ENCODE results near the gene GNS. TPM values are rescaled to one million over a fixed set of nuclear protein-coding genes. Genes with fewer than 3 reads are reported as not detected.

Gene GNS
- total and polyA plus RNA-seq, 2 of the 13 experiments (the other 11 are each of a cell fraction or from before 2014, with no cell fraction given): 49.8 to 51.0 TPM

DNA sequence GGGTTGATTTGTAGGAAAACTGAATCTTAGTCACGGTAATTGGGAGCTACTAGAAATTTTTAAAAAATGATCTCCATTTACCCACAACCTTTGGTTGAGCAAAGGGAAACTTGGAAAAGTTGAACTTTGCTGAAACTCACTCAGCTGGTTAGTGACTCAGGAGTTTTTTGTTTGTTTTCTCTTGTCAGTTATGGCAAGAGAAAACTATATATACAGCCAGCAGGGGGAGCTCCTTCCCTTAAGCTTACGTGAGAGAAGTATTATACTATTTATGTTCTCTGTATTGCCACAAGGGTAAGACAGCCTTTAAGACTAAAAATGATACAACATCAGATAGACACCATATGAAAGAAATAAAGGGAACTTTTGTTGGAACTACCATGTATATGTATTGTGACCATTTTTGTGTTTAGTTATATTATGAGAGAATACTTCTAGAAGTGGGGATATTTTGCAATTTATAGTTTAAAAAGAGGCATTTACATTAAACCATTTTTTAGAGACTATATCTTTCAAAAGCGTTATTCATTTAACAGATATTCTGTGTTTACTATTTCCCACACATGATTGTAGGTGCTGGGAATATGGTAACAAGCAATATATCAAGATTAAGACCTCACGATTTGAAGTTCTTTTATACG is 37.1 kb upstream of the GNS start (continued):
- TF ChIP-seq FOSL2 (CRISPR knock-in tag; IDR thresholded peaks at IDR 0.05) (peak; percentile 33; the same call in 1 of the 2 replicates), SKI (IDR thresholded peaks at IDR 0.05; ENCODE audit: partially characterized antibody) (no peak), ZNF629 (CRISPR knock-in tag; conservative IDR thresholded peaks at IDR 0.05) (no peak), SOX6 (IDR thresholded peaks at IDR 0.05) (no peak), SOX6 (CRISPR knock-in tag; IDR thresholded peaks at IDR 0.05) (no peak), GLI4 (CRISPR knock-in tag; IDR thresholded peaks at IDR 0.05; ENCODE audit: borderline replicate concordance) (no peak), ARID3A (IDR thresholded peaks at IDR 0.05; ENCODE audit: low read depth, low read length) (0 out of 2 replicates have a peak, but pooled peaks have one; percentile 28), ONECUT2 (CRISPR knock-in tag; IDR thresholded peaks at IDR 0.05) (no peak), ZNF484 (CRISPR knock-in tag; IDR thresholded peaks at IDR 0.05; ENCODE audit: borderline replicate concordance, low read depth) (no peak), CBFB (CRISPR knock-in tag; IDR thresholded peaks at IDR 0.05) (no peak), TFAP4 (IDR thresholded peaks at IDR 0.05; ENCODE audit: borderline replicate concordance, low read depth) (peak; percentile 92), ZNF780A (CRISPR knock-in tag; IDR thresholded peaks at IDR 0.05) (no peak), KAT8 (CRISPR knock-in tag; IDR thresholded peaks at IDR 0.05) (peak; percentile 35; the same call in 1 of the 2 replicates), TBX3 (IDR thresholded peaks at IDR 0.05; ENCODE audit: borderline replicate concordance) (no peak), EP300 (IDR thresholded peaks at IDR 0.05; ENCODE audit: low read depth in 2 of 2, low read length in 2 of 2) (peak in 1 of 2 experiments; percentile 45; a peak in 1 of 4 replicates), EP300 (CRISPR knock-in tag; IDR thresholded peaks at IDR 0.05; ENCODE audit: borderline replicate concordance) (no peak), KLF11 (CRISPR knock-in tag; IDR thresholded peaks at IDR 0.05) (no peak)
- TF ChIP-seq, protein P1, sequence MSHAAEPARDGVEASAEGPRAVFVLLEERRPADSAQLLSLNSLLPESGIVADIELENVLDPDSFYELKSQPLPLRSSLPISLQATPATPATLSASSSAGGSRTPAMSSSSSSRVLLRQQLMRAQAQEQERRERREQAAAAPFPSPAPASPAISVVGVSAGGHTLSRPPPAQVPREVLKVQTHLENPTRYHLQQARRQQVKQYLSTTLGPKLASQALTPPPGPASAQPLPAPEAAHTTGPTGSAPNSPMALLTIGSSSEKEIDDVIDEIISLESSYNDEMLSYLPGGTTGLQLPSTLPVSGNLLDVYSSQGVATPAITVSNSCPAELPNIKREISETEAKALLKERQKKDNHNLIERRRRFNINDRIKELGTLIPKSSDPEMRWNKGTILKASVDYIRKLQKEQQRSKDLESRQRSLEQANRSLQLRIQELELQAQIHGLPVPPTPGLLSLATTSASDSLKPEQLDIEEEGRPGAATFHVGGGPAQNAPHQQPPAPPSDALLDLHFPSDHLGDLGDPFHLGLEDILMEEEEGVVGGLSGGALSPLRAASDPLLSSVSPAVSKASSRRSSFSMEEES (CRISPR knock-in tag; IDR thresholded peaks at IDR 0.05): no peak
- TF ChIP-seq, protein P2, sequence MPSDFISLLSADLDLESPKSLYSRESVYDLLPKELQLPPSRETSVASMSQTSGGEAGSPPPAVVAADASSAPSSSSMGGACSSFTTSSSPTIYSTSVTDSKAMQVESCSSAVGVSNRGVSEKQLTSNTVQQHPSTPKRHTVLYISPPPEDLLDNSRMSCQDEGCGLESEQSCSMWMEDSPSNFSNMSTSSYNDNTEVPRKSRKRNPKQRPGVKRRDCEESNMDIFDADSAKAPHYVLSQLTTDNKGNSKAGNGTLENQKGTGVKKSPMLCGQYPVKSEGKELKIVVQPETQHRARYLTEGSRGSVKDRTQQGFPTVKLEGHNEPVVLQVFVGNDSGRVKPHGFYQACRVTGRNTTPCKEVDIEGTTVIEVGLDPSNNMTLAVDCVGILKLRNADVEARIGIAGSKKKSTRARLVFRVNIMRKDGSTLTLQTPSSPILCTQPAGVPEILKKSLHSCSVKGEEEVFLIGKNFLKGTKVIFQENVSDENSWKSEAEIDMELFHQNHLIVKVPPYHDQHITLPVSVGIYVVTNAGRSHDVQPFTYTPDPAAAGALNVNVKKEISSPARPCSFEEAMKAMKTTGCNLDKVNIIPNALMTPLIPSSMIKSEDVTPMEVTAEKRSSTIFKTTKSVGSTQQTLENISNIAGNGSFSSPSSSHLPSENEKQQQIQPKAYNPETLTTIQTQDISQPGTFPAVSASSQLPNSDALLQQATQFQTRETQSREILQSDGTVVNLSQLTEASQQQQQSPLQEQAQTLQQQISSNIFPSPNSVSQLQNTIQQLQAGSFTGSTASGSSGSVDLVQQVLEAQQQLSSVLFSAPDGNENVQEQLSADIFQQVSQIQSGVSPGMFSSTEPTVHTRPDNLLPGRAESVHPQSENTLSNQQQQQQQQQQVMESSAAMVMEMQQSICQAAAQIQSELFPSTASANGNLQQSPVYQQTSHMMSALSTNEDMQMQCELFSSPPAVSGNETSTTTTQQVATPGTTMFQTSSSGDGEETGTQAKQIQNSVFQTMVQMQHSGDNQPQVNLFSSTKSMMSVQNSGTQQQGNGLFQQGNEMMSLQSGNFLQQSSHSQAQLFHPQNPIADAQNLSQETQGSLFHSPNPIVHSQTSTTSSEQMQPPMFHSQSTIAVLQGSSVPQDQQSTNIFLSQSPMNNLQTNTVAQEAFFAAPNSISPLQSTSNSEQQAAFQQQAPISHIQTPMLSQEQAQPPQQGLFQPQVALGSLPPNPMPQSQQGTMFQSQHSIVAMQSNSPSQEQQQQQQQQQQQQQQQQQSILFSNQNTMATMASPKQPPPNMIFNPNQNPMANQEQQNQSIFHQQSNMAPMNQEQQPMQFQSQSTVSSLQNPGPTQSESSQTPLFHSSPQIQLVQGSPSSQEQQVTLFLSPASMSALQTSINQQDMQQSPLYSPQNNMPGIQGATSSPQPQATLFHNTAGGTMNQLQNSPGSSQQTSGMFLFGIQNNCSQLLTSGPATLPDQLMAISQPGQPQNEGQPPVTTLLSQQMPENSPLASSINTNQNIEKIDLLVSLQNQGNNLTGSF (CRISPR knock-in tag; IDR thresholded peaks at IDR 0.05): no peak
- TF ChIP-seq, protein P3, sequence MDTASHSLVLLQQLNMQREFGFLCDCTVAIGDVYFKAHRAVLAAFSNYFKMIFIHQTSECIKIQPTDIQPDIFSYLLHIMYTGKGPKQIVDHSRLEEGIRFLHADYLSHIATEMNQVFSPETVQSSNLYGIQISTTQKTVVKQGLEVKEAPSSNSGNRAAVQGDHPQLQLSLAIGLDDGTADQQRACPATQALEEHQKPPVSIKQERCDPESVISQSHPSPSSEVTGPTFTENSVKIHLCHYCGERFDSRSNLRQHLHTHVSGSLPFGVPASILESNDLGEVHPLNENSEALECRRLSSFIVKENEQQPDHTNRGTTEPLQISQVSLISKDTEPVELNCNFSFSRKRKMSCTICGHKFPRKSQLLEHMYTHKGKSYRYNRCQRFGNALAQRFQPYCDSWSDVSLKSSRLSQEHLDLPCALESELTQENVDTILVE (CRISPR knock-in tag; IDR thresholded peaks at IDR 0.05): 0 out of 2 replicates have a peak, but pooled peaks have one; percentile 25

Measured in HepG2 (cell line).